Central memory CD8-positive, alpha-beta T cell (primary cell): ENCODE results near the gene EHD4.

ENCODE experiments used
- ATAC-seq: fragments of 150-1000 bp; cut with Tn5 transposase; replicated peaks from 2 replicates; pipeline ENCODE4 v1.10.0; 2022; ENCODE audit warnings: mild to moderate bottlenecking, moderate FRiP score, moderate number of reproducible peaks; ENCODE audit not compliant: poor library complexity, severe bottlenecking; ENCODE audit errors: extremely low read depth
- DNase-seq, 2 donors: peaks; one replicate each; pipeline ENCODE4 v3.0.0; 2021; ENCODE audit warnings: low spot score in 2 of 2
- H3K27ac Mint-ChIP-seq: one replicate; pipeline ENCODE4 v1.8.0; 2022; ENCODE audit warnings: low read depth, mild to moderate bottlenecking, moderate library complexity, mixed read lengths
- H3K27me3 Mint-ChIP-seq: one replicate; pipeline ENCODE4 v1.8.0; 2022; ENCODE audit warnings: mixed read lengths
- H3K36me3 Mint-ChIP-seq: one replicate; pipeline ENCODE4 v1.8.0; 2022; ENCODE audit warnings: mild to moderate bottlenecking, moderate library complexity, mixed read lengths; ENCODE audit not compliant: insufficient read depth
- H3K4me1 Mint-ChIP-seq: one replicate; pipeline ENCODE4 v1.8.0; 2022; ENCODE audit warnings: mixed read lengths
- H3K4me3 Mint-ChIP-seq: one replicate; pipeline ENCODE4 v1.8.0; 2022; ENCODE audit warnings: mild to moderate bottlenecking, moderate library complexity, mixed read lengths
- H3K9me3 Mint-ChIP-seq: one replicate; pipeline ENCODE4 v1.8.0; 2022; ENCODE audit warnings: mixed read lengths

EHD4 gene

DNA sequence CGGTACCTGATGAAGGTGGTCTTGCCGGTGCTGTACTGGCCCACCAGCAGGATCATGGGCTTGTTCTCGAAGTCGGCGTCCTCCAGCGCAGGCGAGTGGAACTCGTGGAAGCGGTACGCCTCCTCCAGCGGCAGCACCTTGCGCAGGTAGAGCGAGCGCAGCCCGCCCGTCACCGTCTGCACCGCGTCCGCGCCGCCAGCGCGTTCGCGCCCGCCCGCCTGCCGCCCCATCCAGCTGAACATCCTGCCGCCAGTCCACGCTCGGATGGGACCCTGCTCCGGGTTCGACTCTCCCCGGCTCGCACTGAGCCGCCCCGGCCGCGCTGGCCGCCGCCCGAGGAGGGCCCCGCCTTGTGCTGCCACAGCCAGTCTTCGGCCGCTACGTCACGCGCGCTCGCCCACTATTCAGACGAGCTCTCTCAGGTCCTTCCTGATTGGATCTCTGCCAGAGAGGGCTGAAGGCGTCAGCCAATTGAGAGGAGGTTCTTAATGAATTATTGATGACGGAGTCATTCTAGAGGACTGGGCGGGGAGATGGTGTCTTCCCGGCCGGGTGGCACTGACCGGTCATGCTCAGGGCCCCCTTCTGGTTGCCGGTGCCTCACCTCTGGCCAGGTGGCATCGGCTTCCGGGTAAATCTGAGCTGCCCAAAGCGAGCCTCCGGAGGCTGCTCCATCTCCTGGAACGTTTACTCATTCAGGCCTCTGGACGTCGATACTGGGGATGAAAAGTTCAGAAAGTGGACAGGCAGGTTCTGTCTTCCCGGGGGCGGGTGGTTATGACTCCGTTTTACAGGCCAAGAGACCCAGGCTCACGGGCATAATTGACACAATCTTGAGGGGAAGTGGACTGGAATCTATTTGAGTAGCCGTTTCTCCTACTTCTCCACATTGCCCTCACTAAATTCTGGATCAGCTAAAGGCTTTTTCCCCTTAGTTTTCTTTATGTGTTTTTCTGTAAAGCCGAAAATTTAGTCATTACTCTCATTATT lies at the start of gene EHD4:
EHD4 (minus strand) TSS at position 305 of the 990 bp plus-strand sequence; CDS start at position 242, 63 bp downstream.
- Mint-ChIP-seq H3K27me3 (peaks cover 37% of the 10 kb centered on the region), H3K36me3 (peaks cover 23% of the 10 kb centered on the region), H3K9me3 (no peaks in the 10 kb centered on the region), H3K4me1 (peaks cover 45% of the 10 kb centered on the region), H3K4me3 (peak within 1 kb of the TSS; percentile 91), H3K27ac (peak within 1 kb of the TSS; percentile 96)
- DNase-seq: peak; percentile 84 to 92
- ATAC-seq: peak; percentile 75

DNA sequence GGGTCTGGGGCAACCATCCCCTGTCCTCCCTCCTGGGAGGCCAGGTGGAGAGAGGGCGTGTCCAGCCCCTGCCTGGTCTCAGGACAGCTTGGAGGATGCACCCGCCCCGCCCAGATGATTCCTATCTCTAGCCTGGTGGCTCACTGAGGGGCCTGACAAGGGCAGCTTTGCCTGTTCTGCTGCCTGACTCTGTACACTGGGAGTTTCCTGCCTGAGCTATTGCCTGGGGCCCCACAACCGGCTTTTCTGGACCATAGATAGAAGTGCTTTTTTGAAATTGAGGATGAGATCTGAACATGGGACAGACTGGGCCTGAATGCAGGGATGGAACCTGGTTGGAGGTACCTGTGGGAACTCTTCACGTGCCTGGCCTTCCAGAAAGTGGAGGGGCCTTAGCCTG lies 49.2 kb upstream of the EHD4 start:
- H3K27ac Mint-ChIP-seq: no peak overlapping the region
- H3K4me3 Mint-ChIP-seq: no peak overlapping the region
- no peaks in the 10 kb centered on the region for H3K4me1 Mint-ChIP-seq
- ATAC-seq: no peak
- H3K27me3 Mint-ChIP-seq: peaks cover 22% of the 10 kb centered on the region
- peaks cover 3% of the 10 kb centered on the region for H3K36me3 Mint-ChIP-seq
- H3K9me3 Mint-ChIP-seq: no peaks in the 10 kb centered on the region
- DNase-seq: no peak

- H3K4me3 Mint-ChIP-seq: no peak within 1 kb of the TSS
- H3K9me3 Mint-ChIP-seq: no peaks in the 10 kb centered on the region
- ATAC-seq: no peak
- peaks cover 16% of the 10 kb centered on the region for H3K27me3 Mint-ChIP-seq
- no peaks in the 10 kb centered on the region for H3K4me1 Mint-ChIP-seq
- H3K27ac Mint-ChIP-seq: no peak within 1 kb of the TSS
- DNase-seq: no peak
- H3K36me3 Mint-ChIP-seq: peaks cover 3% of the 10 kb centered on the region
Measured at GRCh38 chr15:42020713-42021273, 48.4 kb upstream of the EHD4 start, which contains the start of gene PLA2G4E. PLA2G4E (minus strand) TSS chr15:42021042; CDS start chr15:42021030, 12 bp downstream.

DNA sequence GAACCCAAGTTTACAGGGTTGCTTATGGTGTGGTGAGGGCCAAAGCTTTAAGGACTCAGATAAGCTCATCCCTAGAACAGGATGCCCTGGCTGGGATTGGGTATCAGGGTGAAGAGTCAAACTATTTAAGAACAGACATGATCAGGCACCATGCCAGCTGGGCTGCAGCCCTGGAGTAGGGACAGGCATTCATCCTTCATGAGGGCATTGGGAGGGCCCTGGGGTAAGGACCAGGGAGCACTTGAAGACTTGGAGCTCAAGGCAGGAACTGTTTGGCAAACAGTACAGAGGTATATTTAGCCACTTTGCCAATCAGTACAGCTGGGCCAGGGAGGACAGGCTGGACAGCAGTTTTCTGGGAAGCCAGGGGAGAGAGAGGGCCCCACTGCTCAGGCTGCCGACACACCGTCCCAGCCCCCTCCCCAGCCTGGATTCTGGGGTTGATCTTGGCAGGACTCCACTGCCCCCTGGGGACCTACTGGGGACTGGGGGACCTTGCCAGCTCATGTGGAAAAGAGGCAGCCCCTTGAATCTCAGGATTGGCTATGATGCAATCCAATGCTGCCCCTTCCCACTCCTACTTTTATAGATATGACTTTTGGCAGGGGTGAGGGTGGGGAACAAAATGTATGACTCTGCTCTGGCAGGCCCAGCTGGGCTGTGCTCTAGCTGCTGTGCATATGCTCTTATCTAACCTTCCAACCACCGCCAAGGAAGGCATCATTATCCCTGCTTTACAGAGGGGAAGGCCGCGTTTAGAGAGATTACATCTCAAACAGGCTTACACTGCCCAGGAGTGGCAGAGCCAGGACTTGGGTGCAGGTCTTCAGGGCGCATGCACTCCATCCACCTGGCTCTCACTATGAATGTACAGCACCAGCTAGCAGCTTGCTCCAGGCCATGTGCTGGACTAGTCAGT lies 46.2 kb upstream of the EHD4 start:
- no peaks in the 10 kb centered on the region for H3K36me3 Mint-ChIP-seq
- H3K4me3 Mint-ChIP-seq: no peak overlapping the region
- H3K27me3 Mint-ChIP-seq: peaks cover 29% of the 10 kb centered on the region
- no peak overlapping the region for H3K27ac Mint-ChIP-seq
- H3K4me1 Mint-ChIP-seq: no peaks in the 10 kb centered on the region
- H3K9me3 Mint-ChIP-seq: no peaks in the 10 kb centered on the region
- DNase-seq: no peak
- no peak for ATAC-seq

DNA sequence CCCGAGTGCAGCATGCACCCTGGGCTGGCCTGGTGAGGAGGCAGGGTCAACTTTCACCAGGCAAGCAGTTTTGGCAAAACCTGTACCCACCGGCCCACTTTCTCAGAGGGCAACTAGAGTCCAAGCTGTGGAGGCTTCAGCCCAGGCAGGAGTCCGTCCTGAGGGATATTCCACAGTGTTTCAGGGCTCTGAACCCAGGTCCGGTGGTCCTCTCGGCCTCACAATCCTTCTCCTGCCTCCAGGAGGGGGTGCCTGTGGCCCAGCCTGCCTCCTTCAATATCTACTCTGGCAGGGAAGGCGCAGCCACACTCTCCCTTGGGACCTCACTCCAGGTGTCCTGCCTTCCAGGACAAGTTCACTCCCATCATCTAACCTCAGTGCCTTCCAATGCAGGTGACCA lies 44.6 kb upstream of the EHD4 start:
- Mint-ChIP-seq H3K4me3 (no peak overlapping the region), H3K27ac (no peak overlapping the region), H3K4me1 (no peaks in the 10 kb centered on the region), H3K9me3 (no peaks in the 10 kb centered on the region), H3K27me3 (peaks cover 29% of the 10 kb centered on the region), H3K36me3 (no peaks in the 10 kb centered on the region)
- ATAC-seq: no peak
- no peak for DNase-seq

GRCh38 chr15:42014406-42014805 lies 42.0 kb upstream of the EHD4 start:
- Mint-ChIP-seq H3K27me3 (peaks cover 29% of the 10 kb centered on the region), H3K4me3 (no peak overlapping the region), H3K36me3 (no peaks in the 10 kb centered on the region), H3K4me1 (no peaks in the 10 kb centered on the region), H3K27ac (no peak overlapping the region), H3K9me3 (no peaks in the 10 kb centered on the region)
- DNase-seq (no peak), ATAC-seq (no peak)

DNA sequence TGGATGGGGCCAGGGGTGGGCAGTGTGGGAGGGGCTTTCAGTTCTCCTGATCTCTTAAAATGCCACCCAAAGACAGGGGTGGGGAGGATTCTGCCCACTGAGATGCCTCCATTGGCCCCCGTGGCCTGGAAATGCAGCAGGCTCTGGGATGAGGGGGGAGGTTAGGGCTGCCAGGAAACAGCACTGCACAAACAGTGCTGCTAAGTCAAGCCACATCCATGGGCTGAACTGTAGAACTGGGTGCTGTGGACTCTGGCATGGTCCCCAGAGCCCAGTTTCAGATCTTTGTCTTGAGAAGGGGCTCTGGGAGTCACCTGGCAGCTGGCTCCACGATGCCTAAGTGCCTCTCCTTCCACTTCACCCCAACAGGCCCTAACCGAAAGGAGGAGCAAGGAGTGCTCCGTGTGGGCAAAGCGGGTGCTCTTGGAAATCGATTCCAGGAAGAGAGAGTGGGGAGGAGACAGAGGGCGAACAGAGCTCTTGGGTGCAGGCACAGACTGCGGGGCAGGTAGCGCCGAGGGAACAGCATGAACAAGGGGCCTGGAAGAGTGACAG lies 40.6 kb upstream of the EHD4 start:
- H3K27me3 Mint-ChIP-seq: peaks cover 29% of the 10 kb centered on the region
- H3K36me3 Mint-ChIP-seq: no peaks in the 10 kb centered on the region
- no peak for ATAC-seq
- H3K9me3 Mint-ChIP-seq: no peaks in the 10 kb centered on the region
- peaks cover 4% of the 10 kb centered on the region for H3K4me1 Mint-ChIP-seq
- H3K27ac Mint-ChIP-seq: no peak overlapping the region
- no peak overlapping the region for H3K4me3 Mint-ChIP-seq
- no peak for DNase-seq

DNA sequence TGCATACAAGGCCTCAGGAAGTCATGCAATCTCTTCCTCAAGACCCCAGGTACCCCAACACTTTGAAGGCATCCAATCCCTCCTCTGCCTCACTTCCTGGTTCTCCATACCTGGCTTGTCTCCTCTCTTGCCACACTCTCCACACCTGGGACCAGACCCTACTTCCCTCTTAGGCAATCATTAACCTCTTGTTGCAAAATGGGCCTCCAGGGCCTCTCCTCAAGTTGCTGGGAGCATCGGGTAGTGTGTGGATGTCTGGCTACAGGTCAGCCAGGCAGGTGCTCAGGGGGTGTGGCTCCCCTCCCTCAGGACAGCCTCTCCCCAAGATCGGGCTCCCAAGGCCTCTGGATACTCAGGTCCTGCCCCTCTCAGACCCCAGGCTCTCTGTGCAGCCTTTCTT lies 39.9 kb upstream of the EHD4 start:
- peaks cover 21% of the 10 kb centered on the region for H3K27me3 Mint-ChIP-seq
- DNase-seq: no peak
- H3K4me3 Mint-ChIP-seq: no peak overlapping the region
- H3K36me3 Mint-ChIP-seq: no peaks in the 10 kb centered on the region
- H3K9me3 Mint-ChIP-seq: no peaks in the 10 kb centered on the region
- no peak for ATAC-seq
- peaks cover 4% of the 10 kb centered on the region for H3K4me1 Mint-ChIP-seq
- H3K27ac Mint-ChIP-seq: no peak overlapping the region

DNA sequence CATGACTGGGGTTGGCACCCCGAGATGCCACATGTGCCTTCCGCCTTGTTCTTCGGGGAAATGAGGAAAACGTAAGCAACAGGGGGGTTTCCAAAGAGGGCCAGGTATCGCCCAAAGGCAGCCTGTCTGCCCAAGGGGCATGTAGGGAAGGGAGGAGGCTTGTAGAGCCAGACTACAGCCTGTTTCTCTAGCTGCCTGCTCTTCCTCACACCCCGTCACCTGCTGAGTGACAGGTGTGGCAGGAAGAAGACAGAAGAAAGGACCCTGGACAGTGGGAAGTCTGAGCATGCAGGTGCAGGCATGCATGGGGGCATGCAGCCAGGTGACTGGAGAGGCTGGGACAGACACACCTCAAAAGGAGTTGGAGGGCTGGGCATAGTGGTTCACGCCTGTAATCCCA lies 38.7 kb upstream of the EHD4 start:
- Mint-ChIP-seq H3K4me1 (peaks cover 4% of the 10 kb centered on the region), H3K27ac (no peak overlapping the region), H3K4me3 (no peak overlapping the region), H3K9me3 (no peaks in the 10 kb centered on the region), H3K36me3 (no peaks in the 10 kb centered on the region), H3K27me3 (peaks cover 14% of the 10 kb centered on the region)
- DNase-seq: no peak
- no peak for ATAC-seq

GRCh38 chr15:42010434-42010833 lies 38.1 kb upstream of the EHD4 start:
- Mint-ChIP-seq H3K36me3 (no peaks in the 10 kb centered on the region), H3K9me3 (no peaks in the 10 kb centered on the region), H3K27ac (no peak overlapping the region), H3K4me3 (no peak overlapping the region), H3K4me1 (peaks cover 4% of the 10 kb centered on the region), H3K27me3 (peaks cover 10% of the 10 kb centered on the region)
- ATAC-seq (no peak), DNase-seq (no peak)

GRCh38 chr15:42009474-42009873 lies 37.1 kb upstream of the EHD4 start:
- H3K9me3 Mint-ChIP-seq: no peaks in the 10 kb centered on the region

DNA sequence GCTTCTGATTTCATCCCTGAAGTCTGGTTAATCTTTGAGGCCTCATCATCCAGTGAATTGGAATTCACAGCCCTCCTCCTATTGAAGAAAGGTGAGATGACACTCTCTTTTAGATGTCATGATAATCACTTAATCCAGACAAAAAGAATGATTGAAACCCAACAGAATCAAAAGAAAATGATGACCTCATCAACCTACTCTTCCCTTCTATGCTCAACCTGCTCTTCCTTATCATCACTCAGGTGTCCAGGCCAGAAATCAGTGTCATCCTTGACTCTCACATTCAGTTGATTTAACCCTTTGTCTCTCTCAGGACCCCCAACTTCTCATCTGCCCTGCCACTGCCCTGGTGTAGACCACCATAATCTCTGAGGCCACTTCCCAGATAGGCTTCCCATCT lies 36.7 kb upstream of the EHD4 start:
- ATAC-seq: no peak

More at GRCh38 chr15:42009474-42009873, 37.1 kb upstream of the EHD4 start:
- Mint-ChIP-seq H3K4me1 (peaks cover 4% of the 10 kb centered on the region), H3K36me3 (no peaks in the 10 kb centered on the region), H3K27me3 (no peaks in the 10 kb centered on the region), H3K4me3 (peak overlapping the region; percentile 23), H3K27ac (peak overlapping the region; percentile 35)
- no peak for DNase-seq
- ATAC-seq: no peak

More for the DNA sequence above, 36.7 kb upstream of the EHD4 start:
- no peaks in the 10 kb centered on the region for H3K9me3 Mint-ChIP-seq
- H3K4me3 Mint-ChIP-seq: peak overlapping the region; percentile 23
- H3K36me3 Mint-ChIP-seq: no peaks in the 10 kb centered on the region
- H3K4me1 Mint-ChIP-seq: peaks cover 4% of the 10 kb centered on the region
- no peaks in the 10 kb centered on the region for H3K27me3 Mint-ChIP-seq
- H3K27ac Mint-ChIP-seq: peak overlapping the region; percentile 35
- DNase-seq: no peak
